HG03460 (cell line): ENCODE measurements around the gene ANKRD10.
"Not testable (repeated sequence)": the region's sequence is repeated elsewhere in the genome, so short reads cannot be mapped to it uniquely, and the experiment has no call there.

Experiments
- ATAC-seq: cut with Tn5 transposase; IDR thresholded peaks from one replicate; pipeline ENCODE4 v1.9.1; 2021; ENCODE audit not compliant: unreplicated experiment

Gene ANKRD10

DNA sequence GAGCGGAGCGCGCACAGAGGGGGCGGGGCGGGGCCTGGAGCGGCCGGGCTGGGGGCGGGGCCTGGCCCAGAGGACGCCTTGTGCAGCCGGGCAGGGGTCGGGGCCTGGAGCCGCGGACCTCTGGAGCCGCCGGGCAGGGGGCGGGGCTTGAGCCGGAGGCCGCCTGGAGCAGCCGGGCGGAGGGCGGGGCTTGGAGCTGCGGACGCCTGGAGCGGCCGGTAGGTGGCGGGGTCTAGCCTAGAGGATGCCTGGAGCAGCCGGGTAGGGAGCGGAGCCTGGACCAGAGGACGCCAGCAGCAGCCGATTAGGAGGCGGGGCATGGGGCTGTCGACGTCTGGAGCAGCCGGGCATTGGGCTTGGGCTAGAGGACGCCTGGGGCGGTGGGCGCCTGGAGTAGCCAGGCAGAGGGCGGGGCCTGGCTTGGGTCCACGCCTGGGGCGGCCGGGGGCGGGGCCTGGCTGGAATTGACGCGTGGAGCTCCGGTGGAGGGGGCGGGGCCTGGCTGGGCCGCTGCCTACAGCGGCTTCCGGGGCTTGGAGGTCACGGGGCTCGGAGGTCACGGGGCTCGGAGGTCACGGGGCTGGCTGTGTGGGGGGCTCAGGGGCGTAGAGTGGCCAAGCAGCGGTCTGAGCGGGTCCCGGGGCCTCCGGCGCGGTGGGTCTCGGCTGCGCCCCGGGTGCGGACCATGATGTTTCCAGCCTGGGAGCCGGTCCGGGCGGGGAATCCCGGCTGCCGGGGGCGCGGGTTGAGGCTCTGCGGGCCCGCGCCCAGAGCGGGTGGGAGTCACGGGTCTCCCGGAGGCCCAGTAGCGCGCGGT, at the start of gene ANKRD10:
Gene ANKRD10 (minus strand): TSS at position 13 of the 817 bp plus-strand sequence. CDS start 135 bp downstream, outside the sequence.
- ATAC-seq = peak; percentile 74

DNA sequence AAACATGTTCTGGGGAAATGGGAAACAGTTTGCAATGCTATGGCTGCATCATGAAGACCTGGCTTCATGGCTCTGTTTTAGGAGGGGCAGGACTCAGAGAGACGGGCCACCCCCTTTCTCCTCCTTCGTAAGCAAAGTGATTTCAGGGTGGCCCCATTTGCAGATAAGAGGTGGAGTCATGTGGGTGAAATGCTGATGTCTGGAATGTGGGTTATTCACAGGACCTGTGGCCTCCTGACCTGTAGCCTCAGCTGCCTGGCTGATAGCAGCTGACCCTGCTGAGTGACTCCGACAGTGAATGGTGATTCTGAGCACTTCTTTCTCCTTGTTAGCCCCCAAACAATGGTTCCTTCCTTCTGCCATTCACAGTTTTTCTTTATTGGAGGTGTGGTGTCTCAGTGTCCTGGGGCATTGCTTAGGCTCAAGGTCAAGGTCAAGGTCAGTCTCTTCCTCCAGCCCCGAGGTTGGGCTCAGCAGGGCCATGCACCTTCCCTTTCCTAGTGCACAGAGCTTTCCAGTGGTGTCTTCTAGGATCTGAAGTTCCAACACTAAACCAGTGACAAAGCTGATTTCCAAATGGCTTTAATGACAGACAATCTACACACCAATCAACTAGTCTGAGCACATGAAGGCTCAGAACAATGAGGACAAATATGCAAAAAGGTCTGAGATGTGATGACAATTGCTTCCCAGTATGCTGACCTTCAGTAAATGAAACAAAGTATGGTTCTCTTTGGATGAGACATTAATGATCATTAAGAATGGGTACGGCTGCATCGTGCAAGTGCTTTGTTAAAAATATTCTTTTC, 49.6 kb upstream of the ANKRD10 start:
- ATAC-seq = peak; percentile 14

DNA sequence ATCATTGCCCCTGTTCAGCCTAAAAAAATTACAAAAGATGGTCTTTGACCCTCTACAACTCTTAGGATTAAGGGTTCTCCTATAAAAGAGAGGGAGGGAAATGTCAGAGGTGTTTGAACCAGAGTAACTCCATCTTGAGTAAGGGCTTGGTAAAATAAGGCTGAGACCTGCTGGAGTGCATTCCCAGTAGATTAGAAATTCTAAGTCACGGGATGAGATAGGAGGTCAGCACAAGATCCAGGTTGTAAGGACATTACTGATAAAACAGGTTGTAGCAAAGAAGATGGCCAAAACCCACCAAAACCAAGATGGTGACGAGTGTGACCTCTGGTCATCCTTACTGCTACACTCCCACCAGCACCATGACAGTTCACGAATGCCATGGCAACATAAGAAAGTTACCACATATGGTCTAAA, 48.7 kb upstream of the ANKRD10 start:
- ATAC-seq = no peak

DNA sequence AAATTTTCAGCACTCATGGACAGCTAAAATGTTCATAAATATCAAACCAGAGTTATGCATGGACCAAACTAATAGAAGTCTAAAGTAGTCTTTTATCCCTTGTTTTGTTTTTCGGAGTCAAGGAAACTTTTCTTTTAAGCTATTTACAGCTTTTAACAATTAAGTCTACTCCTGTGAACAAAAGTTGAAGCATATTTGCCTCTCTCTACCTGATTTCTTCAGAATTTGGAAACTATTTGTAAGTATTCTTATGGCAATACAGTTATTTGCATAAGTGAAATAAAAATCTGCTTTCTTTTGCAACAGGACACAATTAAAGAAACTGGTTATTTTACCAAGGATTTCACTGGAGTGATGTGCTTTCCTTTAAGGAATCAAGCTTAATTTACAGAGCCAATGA, 47.1 kb upstream of the ANKRD10 start:
- ATAC-seq = no peak

DNA sequence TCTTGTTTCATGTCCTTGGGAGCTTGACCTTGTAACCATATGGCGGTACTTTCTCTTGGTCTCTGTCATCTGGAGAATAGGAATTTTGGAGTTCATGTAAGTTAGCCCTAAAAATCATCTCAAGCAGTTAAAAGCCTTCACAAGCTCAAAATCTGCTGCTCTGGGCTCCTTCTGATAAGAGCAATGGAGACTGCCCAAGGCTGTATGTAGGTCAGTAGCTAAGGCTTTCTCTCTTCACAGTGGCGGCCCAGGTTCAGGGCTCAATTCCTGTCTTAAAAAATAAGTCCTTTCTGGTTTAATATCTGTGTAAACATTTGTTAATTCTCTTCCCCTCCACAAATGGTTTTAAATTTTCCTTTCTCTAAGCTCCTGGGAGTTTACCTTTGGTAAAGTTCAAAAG, 45.3 kb upstream of the ANKRD10 start:
- ATAC-seq = no peak

DNA sequence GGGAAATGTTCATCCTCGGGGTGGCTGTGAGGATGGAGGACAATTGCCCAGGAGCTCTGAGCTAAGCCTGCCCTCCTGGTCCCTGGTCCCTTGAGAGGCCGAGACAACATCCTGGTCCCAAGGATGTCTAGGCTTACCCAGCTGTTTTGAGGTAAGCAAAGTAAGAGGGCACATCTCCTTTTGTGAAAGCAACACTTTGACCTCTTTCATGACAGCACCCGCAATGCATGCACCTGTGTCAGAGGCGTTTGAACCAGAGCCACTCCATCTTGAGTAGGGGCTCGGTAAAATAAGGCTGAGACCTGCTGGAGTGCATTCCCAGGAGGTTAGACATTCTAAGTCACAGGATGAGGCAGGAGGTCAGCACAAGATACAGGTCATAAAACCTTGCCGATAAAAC, 43.1 kb upstream of the ANKRD10 start:
- no peak for ATAC-seq

DNA sequence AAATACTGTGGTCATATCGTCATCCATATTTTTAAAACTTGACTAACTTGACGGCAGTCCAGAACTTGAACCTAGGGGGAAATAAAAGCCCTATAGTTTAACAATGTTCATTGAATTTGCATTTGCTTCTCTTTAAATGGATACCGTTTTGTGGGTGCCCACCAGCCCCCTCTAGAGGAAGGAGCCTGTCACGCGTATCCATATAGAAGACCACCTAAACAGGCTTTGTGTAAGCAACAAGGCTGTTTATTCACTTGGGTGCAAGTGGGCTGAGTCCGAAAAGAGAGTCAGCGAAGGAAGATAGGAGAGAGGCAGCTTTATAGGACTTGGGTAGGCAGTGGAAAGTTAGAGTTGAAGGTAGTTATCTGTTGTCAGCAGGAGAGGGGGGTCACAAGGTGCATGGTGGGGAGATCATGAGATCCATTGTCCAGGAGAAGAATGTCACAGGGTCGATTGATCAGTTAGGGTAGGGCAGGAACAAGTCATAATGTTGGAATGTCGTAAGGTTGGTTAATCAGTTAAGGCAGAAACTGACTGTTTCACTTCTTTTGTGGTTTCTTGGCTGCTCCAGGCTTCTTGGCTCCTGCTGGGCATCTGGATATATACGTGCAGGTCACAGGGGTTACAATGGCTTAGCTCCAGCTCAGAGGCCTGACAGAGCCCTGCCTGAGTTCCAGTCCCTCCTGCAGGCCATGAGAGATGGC, 42.5 kb upstream of the ANKRD10 start:
- ATAC-seq = no peak

DNA sequence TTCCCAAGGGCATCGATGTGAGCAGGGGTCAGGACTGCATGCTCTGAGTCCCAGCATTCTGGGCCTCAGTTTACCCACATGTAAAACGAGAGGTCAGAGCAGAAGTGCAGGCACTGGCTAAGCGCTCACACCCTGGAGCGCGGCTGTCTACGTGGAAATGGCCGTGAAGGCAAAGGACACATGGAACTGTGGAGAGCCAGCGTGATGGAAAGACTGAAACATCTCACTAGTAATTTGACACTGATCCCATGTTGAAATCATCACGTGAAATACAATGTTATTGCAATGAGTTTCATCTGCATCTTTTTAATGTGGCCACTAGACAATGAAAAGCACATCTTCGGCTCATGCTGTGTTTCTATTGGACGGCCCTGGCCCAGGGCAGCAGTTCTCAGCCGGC, 41.3 kb upstream of the ANKRD10 start:
- ATAC-seq = not testable (repeated sequence)

DNA sequence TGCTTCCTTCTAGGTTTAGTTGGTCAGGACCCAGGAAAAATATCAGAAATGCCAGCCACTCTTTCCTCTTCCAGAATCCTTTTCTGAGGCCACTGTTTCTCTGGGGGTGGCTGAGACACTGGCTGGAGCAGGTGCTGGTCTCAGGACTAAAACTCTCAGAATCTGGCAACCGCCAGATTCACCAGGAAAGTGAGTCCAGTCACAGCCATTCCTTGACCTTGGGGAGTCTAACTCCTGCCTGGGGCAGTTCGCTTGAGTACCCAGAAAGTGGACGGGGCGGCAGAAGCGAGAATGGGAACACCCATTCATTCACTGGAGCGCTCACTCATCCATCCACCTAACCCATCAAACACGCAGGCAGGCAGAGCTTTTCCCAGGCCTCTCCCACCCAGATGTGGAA, 40.7 kb upstream of the ANKRD10 start:
- ATAC-seq = not testable (repeated sequence)

DNA sequence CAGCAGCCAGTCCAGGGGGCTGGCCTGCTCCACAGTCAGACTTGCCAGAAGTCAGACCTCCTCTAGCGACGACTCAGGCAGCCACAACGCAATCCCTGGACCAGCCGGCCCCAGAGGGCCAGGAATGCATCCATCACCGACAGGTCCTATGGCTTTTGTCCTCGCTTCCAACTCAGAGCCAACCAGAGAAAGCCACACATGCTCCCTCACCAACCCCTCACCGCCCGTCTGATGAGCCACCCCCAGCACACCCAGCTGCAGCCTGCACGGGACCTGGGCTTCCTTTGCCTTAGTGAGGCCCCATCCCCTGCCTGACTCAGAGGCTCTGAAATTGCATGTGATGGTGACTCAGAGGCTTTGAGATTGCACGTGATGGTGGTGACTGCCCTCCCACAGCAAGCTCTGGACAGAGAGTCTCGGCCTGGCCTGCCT, 40.2 kb upstream of the ANKRD10 start:
- peak; percentile 72 for ATAC-seq

DNA sequence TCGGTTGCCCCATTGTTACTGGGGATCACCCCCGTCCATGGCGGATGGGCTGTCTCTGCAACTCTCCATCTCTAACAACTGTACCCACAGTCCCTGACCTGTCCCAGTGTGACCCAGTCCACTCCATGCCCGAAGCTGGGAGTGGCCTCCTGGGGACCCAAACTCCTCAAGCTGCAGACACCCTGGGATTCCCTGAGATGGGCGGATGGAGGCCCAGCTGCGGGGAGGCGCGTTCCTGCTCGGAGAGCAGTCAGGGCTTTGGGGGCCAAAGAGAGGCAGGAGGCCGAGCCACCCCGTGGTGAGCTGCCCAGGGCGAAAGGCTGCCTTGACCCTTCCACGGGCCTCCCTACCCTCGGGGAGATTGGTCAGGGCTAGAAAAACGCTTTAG, 39.7 kb upstream of the ANKRD10 start:
- not testable (repeated sequence) for ATAC-seq

DNA sequence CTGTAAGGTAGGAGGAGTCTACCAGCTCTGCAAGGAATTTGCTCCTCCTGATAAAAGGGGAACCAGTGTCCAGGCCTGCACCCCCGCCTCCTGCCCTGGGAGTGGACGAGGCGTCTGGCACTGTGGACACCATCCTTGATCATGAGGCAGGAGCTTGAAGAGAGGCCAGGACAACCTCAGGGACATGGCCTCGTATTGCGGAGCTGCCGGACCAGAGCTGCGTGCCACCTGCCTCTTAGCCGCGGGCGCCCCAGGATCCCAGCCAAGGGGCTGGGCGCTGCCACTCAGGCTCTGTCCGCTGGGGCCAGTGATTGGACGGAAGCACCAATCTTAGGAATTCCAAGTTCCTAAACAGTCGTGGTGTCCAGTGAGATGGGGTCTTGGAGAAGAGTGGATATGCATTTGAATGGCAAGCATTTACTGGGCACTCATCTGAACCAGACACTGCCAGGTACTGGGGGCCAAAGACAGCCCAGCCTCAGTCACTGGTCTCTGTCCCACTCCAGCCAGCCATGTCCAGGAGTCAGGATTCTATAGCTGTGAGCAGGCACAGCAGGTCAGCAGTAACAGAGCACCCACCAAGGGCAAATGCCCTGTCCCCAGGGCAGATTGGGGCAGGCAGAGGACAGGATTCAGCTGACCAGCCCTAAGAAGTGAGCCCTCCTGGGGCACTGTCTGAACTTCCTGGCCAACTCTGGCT, 39.1 kb upstream of the ANKRD10 start:
- no peak for ATAC-seq

DNA sequence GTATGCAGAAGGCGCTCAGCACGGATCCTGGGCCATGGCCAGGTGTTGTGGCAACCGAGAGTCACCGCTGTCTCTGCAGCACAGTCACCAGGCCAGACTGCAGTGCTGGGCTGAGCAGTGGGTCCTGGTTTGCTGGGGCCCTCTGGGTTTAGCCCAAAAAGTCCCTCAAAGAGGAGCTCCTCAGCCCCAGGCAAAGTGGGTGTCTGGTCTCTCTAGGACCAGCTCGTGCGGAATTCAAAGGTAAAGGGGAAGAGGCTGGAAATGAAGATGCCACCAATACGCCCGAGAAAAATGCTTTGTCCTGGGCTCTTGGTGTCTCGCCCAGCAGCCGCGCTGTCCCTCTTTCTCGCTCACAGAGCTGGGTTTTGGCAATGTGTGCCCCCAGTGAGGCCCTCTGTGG, 38.5 kb upstream of the ANKRD10 start:
- ATAC-seq = no peak

DNA sequence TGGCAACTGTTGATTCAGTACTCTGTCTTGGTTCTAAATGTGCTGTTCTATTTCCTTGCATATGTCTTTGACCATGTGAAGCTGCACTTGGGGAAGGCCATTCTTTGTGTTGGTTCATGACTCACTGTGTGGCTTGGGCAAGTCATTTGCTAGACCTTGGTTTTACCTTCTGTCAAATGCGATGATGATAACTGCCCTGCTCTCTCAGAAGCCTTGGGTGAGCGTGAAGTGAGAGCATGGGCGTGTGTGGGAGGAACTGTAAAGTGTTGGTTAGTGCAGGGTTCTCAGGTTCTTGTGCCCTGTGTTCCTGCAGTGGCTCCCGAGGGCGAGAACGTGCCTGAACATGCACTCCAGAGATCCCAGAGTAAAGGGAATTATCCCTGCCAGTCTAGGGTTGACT, 37.3 kb upstream of the ANKRD10 start:
- ATAC-seq = peak; percentile 56

DNA sequence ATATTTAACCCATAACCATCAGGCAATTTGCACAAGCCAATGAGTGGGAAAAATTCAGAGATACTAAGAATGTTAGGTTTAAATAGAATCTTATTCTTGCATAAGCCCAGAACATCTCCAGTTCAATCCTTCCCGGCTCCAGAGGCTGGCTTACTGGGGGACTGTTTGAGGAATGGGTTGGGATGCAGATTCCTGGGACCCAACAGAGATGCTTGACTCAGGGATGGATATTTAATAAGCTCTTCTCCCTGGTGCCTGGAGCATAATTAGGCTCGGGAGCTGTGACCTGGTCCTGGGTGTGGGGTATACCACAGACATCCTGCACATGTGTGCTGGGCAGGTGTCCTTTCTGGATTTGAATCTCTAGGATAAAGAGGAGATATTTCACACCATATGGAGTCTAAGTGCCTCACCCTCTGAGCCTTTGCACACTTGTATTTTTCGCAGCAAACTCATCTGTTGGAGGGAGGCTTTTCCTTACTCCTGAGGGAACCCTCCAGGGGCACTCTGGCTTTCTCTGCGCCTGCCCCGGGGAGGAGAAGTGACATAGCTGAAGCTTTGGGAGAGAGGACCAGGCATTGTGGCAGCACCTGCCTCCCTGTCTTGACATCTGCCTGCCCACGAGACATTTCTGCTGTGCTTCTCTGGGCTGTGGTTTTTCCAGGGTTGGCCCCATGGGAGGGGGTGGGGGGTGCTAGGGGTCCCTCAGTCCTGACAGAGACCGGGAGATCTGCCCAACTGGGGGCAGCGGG, 36.1 kb upstream of the ANKRD10 start:
- no peak for ATAC-seq

DNA sequence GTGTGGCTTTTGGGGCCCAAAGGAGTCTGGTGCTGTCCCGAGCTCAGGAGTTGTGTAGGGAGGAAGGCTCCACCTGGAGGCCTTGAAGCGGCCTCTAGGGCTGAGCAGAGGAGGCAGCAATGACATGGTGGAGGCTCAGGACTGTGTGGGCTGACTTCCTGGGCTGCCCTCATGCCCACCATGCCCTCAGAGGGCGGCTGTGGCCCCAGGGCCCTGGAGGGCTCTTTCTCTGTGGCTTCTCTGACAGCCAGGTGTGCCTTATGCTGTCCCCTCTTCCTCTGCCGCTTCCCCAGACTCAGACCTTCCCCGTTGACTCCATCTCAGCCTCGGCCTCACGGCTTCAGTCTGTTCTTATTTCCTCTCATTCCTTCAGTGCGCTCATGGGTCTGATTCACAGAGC, 35.5 kb upstream of the ANKRD10 start:
- no peak for ATAC-seq

DNA sequence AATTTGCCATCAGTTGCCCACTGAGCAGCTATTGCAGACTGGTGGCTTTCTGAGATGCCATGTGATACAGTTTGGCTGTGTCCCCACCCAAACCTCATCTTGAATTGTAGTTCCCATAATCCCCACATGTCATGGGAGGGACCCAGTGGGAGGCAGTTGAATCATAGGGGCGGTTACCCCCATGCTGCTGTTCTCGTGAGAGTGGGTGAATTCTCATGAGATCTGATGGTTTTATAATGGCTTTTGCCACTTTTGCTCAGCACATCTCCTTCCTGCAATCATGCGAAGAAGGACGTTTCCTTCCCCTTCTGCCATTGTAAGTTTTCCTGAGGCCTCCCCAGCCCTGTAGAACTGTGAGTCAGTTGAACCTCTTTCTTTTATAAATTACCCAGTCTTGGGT, 34.8 kb upstream of the ANKRD10 start:
- no peak for ATAC-seq

DNA sequence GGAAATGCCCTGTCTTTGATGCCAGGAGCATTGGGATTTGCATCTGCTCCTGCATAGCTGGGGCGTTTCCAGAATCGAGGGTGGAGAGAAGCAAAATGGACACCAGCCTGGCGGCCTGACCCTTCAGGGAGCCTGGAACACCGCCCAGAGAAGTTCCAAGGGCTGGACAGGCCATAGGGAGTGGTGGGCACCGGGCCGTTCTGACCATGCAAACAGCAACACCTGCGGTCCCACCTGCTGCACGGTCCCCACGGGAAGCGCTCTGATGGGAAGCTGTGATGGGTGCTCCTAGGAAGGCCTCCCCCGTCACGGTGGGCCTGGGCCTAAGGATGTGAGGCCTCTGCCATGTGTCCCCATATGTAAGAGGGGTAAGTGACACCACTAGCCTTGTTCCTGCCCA, 34.2 kb upstream of the ANKRD10 start:
- ATAC-seq = no peak

DNA sequence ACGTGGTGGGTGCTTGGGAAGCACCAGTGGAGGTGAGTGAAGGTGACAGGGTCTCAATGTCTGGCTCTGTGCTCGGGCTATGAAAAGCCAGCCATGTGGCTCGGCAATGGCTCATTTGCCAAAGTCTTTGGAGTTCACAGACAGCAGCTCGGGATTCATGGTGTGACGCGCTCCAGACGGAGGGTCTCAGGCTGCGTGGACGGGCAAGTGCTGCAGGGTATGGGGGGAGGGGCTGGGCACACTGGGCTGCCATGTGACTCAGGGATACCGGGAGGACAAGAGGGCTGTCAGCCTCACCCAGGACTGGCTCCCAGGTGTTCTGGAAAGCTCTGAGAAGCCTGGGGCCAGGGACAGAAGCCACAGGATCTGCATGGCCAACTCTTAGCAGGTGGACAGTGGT, 32.5 kb upstream of the ANKRD10 start:
- ATAC-seq = not testable (repeated sequence)

DNA sequence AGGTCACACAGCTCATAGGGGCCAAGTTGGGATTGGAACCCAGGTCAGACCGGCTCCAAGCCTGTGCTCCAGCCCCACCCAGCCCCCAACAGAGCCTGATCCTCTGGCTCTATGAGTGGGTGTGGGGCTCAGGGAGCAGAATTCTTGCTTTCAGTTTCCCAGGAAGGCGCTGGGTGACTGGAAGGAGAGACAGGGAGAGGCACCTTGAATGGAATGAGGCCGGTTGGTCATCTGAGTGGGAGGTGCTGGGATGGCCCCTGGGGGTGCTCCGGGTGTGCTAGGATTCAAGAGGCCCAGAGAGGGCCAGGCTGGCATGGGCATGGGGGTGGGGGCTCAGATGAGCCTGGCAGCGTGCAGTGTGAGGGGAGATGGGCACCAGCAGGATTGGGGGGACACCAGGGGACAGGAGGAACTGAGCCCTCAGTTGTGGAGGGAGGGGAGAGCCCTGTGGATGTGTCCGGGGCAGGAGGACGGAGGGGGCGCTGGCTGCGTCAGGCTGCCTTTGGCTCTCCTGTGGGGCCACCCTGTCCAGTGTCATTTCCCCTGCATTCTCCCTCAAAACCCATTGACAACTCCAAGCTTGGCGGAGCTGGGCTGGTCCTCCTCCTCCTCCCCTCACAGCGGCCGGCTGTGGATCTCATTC, 31.2 kb upstream of the ANKRD10 start:
- no peak for ATAC-seq
